Activated naive CD8-positive, alpha-beta T cell treated with anti-CD3 and anti-CD28 coated beads, Interleukin-2, amount 10 ng/mL, durations not matched to agents 7 days and 5 days (primary cell): ENCODE data around the gene TSHZ2. TPM values are rescaled to one million over a fixed set of nuclear protein-coding genes. Genes with fewer than 3 reads are reported as not detected.

Experiments
- ATAC-seq: fragments of 150-1000 bp; cut with Tn5 transposase; one replicate; pipeline ENCODE4 v1.10.0; 2021; ENCODE audit warnings: low read depth, moderate library complexity
- POLR2A ChIA-PET: fragments of 350-600 bp; sonication (Branson Sonifier 250); formaldehyde crosslinking; loops from one replicate; lab custom pipeline; 2021; ENCODE audit warnings: antibody characterized with exemption; lab: Charles Lee
- DNase-seq: peaks from one replicate; pipeline ENCODE4 v3.0.0; 2021
- H3K27ac Mint-ChIP-seq: one replicate; pipeline ENCODE4 v1.8.0; 2022; ENCODE audit warnings: mild to moderate bottlenecking, mixed read lengths
- H3K27me3 Mint-ChIP-seq: one replicate; pipeline ENCODE4 v1.8.0; 2022; ENCODE audit warnings: mild to moderate bottlenecking, moderate library complexity, mixed read lengths
- H3K36me3 Mint-ChIP-seq: one replicate; pipeline ENCODE4 v1.8.0; 2021; ENCODE audit warnings: mild to moderate bottlenecking, mixed read lengths
- H3K4me1 Mint-ChIP-seq: one replicate; pipeline ENCODE4 v1.8.0; 2021; ENCODE audit warnings: mixed read lengths
- H3K4me3 Mint-ChIP-seq: one replicate; pipeline ENCODE4 v1.8.0; 2022; ENCODE audit warnings: mild to moderate bottlenecking, moderate library complexity, mixed read lengths
- H3K9me3 Mint-ChIP-seq: one replicate; pipeline ENCODE4 v1.8.0; 2021; ENCODE audit warnings: mixed read lengths
- total RNA-seq, 2 experiments: library from RNA; stranded (reverse); gene quantifications; one replicate each; pipeline ENCODE4 v1.2.3, GENCODE V29; 2021

Gene TSHZ2
- total RNA-seq, 2 experiments from 2014 or later = 0.44 to 0.54 TPM

DNA sequence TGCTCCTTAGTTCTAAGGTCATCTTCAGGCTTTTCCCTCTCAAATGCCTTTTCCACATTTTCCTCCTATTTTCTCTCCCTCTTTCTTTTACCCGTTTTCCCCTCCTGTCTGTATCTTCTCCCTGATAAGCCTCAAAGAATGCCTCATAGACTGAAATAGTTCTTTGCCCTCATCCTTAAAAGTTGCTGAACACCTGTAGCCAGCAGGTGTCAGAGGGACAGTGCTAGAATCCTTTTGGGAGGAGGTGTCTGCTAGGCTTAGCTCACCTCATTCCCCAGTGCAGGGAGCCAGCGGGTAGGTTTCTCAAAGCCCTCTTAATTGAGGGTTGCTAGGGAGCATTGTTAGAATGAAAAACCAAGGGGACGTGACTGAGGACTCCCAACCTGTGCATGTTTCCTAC lies 204.0 kb downstream of the TSHZ2 start:
- Mint-ChIP-seq H3K27me3 (peaks cover 3% of the 10 kb centered on the region), H3K36me3 (no peaks in the 10 kb centered on the region), H3K9me3 (no peaks in the 10 kb centered on the region), H3K4me3 (no peak overlapping the region), H3K27ac (no peak overlapping the region), H3K4me1 (no peaks in the 10 kb centered on the region)
- ATAC-seq (no peak), DNase-seq (no peak)
- POLR2A ChIA-PET = no interaction called here

DNA sequence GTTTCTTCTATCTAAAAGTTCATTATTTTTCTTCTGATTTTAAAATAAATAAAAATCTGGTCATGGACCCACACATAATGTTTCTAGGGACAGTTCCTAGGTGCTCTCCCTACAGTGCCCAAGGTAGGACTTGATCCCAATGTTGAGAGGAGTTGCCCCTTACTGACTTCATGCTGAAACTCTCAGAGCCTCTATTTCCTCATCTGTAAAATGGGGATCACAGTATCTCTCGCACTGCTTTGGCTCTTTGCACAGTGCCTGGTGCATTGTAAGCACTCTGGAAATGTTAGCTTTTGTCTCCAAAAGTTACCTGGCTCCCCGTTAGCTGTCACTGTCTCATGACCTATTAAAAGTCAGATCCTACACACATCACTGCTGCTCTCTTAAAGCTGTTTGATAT lies 205.5 kb downstream of the TSHZ2 start:
- H3K36me3 Mint-ChIP-seq = no peaks in the 10 kb centered on the region
- ATAC-seq (no peak), DNase-seq (no peak)
- H3K27me3 Mint-ChIP-seq = peaks cover 3% of the 10 kb centered on the region
- POLR2A ChIA-PET = no interaction called here
- no peak overlapping the region for H3K4me3 Mint-ChIP-seq
- H3K9me3 Mint-ChIP-seq = no peaks in the 10 kb centered on the region
- no peaks in the 10 kb centered on the region for H3K4me1 Mint-ChIP-seq
- H3K27ac Mint-ChIP-seq = no peak overlapping the region

DNA sequence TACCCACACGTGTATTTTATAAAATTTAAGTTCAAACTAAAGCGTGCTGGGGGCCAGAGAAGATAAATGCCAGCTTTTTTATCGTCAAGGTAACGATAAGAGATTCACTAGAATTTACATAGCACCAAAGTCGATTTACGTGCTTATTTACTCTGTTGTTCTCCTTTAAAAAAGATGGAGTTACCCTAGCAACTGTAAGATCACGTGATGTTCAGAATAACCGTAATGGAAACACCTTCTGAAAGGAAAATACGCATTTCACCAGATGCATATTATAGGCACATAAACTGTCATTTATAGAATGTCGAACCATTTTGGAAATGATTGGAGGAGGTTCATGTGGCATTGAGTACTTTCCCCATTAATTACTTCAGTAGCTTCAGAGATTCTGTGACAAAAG lies 207.6 kb downstream of the TSHZ2 start:
- DNase-seq (no peak), ATAC-seq (no peak)
- no peaks in the 10 kb centered on the region for H3K9me3 Mint-ChIP-seq
- no peaks in the 10 kb centered on the region for H3K4me1 Mint-ChIP-seq
- H3K27me3 Mint-ChIP-seq = no peaks in the 10 kb centered on the region
- H3K4me3 Mint-ChIP-seq = no peak overlapping the region
- H3K27ac Mint-ChIP-seq = no peak overlapping the region
- no peaks in the 10 kb centered on the region for H3K36me3 Mint-ChIP-seq
- POLR2A ChIA-PET = no interaction called here

DNA sequence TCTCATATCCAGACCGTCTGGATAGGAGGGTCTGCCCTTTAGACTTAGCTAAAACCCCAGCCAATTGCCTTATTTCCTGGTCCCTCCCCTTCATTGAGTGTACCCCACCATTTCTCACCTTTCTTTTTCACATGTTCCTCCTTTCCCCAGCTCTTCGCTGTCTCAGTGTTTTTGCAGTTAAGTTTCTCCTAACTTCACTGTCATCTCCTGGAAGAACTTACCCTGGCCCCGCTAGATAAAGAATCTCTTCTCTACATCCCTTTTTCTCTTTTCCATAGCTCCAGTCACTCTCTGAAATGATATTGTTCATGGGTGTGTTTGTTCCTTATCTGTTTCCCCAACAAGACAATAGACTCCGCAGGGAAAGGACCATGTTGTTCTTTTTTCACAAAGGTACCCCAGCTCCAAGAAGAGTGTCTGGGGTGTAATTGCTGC lies 208.8 kb downstream of the TSHZ2 start:
- ATAC-seq (no peak), DNase-seq (no peak)
- H3K27me3 Mint-ChIP-seq = no peaks in the 10 kb centered on the region
- no peaks in the 10 kb centered on the region for H3K4me1 Mint-ChIP-seq
- no peak overlapping the region for H3K27ac Mint-ChIP-seq
- no peaks in the 10 kb centered on the region for H3K36me3 Mint-ChIP-seq
- POLR2A ChIA-PET = no interaction called here
- H3K9me3 Mint-ChIP-seq = no peaks in the 10 kb centered on the region
- H3K4me3 Mint-ChIP-seq = no peak overlapping the region

DNA sequence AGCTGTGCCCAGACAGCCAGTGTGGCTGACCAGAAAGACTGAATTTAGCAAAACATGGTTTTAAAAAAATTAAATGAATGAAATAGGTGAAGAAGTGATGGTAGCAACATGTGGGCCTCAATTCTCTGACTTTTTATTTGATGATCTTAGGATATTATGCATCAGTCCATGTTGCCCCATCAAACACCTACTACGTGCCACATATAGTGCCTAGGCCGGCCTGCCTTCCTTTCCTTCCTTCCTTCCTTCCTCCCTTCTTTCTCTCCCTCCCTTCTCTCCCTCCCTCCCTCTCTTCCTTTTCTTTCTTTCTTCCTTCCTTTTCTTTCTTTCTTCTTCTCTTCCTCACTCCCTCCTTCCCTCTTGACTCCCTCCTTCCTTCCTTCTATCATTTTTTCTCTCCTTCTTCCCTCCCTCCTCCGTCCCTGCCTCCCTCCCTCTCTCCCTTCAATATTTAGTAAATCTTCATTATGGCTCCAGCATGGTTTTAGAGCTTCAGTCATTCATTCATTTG lies 209.8 kb downstream of the TSHZ2 start:
- POLR2A ChIA-PET = no interaction called here
- peaks cover 2% of the 10 kb centered on the region for H3K27me3 Mint-ChIP-seq
- H3K4me3 Mint-ChIP-seq = no peak overlapping the region
- no peaks in the 10 kb centered on the region for H3K9me3 Mint-ChIP-seq
- DNase-seq = no peak
- no peaks in the 10 kb centered on the region for H3K4me1 Mint-ChIP-seq
- no peak for ATAC-seq
- no peak overlapping the region for H3K27ac Mint-ChIP-seq
- no peaks in the 10 kb centered on the region for H3K36me3 Mint-ChIP-seq

DNA sequence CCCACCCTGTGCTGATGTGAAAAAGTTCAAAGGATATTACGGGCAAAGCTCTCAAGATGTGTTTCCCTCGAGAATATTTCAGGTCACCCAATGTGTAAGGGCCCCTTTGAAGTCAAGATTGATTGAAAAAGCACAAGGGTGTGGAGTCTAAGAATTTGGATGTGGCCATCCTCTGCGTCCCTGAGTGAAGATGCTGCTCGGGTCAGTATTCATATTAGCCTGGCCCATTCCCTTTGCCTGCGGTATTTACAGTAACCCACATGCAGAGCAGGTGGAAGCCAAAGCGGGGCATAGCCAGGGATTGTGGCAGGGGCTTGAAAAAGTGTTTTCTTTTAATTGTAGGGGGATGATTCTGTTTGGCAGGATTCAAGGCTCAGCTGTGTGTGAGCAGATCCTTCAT lies 211.0 kb downstream of the TSHZ2 start:
- no peak for DNase-seq
- no peaks in the 10 kb centered on the region for H3K9me3 Mint-ChIP-seq
- ATAC-seq = no peak
- H3K27me3 Mint-ChIP-seq = peaks cover 2% of the 10 kb centered on the region
- no peaks in the 10 kb centered on the region for H3K36me3 Mint-ChIP-seq
- H3K4me3 Mint-ChIP-seq = no peak overlapping the region
- peaks cover 5% of the 10 kb centered on the region for H3K4me1 Mint-ChIP-seq
- POLR2A ChIA-PET = no interaction called here
- H3K27ac Mint-ChIP-seq = no peak overlapping the region

DNA sequence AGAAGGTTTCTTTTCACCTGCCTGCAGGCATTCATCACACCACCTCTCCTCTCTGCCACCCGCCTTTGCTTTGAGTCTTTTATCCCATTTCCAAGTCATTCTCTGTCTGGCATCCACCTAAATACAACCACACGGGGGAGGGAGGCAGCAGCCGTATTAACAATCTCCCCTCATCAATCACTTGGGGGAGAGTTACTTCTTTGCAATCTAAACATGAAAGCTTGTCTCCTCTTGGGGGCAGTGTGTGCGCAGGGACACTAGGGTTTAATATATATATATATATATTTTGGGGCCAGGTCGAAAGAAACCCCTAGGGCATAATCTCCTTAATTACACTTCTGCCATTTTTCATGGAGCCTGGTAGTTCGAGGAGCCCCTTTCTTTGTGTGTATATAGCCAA lies 214.5 kb downstream of the TSHZ2 start:
- Mint-ChIP-seq H3K4me1 (peaks cover 5% of the 10 kb centered on the region), H3K4me3 (no peak overlapping the region), H3K9me3 (no peaks in the 10 kb centered on the region), H3K36me3 (no peaks in the 10 kb centered on the region), H3K27me3 (peaks cover 2% of the 10 kb centered on the region), H3K27ac (no peak overlapping the region)
- no peak for ATAC-seq
- DNase-seq = no peak
- POLR2A ChIA-PET = no interaction called here

DNA sequence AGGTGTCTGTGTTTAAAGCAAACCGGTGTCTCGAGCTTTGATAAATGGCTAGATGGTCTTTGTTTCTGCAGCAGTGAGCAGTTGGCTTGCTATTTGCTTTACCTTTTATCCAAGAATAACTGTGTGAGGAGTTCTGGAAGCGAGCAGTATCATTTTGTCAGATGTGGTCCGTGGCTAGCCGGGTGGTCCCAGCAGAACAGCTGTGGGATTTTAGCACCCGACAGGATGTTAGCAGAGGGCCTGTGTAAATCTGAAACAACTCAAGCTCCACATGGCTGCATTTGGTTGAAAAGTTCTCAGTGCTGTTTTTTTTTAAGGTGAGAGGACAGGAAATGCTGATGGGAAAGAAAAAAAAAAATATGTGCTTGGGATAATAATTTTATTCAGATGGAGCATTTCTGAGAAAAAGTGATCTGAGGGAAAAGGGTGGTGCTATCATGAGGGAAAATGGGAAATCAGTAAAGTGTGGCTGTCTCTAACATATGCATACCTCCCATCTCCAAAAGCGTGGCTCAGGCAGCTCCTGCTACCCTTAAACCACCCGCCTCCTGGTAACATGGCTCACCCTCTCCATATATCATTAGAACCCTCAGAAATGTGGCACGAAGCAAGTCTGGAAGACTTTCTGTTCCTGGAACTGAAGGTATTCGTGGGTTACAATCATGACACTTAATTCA lies 215.4 kb downstream of the TSHZ2 start:
- POLR2A ChIA-PET = no interaction called here
- Mint-ChIP-seq H3K36me3 (no peaks in the 10 kb centered on the region), H3K27ac (no peak overlapping the region), H3K9me3 (no peaks in the 10 kb centered on the region), H3K4me3 (no peak overlapping the region), H3K27me3 (peaks cover 2% of the 10 kb centered on the region), H3K4me1 (peaks cover 5% of the 10 kb centered on the region)
- DNase-seq (no peak), ATAC-seq (no peak)

DNA sequence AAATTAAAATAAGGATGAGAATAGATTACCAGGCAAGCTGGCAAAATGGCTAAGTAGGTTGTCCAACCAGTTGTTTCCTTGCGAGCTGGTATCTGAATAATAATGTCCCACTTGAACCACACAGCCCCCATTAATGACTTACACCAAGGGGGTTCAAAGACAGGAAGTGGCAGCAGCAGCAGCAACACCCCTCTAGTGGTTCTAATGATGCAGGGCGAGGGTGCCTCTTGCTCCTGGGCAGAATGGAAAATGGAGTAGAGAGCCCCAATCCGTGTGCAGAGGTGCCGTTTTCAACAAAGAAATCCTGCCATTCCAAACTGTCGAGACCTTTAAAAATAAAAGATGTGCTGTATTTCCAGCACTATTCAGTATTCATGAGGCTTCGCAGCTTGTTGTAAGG lies 218.1 kb downstream of the TSHZ2 start:
- ATAC-seq (no peak), DNase-seq (no peak)
- POLR2A ChIA-PET = no interaction called here
- Mint-ChIP-seq H3K9me3 (no peaks in the 10 kb centered on the region), H3K4me1 (peaks cover 5% of the 10 kb centered on the region), H3K27ac (no peak overlapping the region), H3K4me3 (no peak overlapping the region), H3K27me3 (peaks cover 7% of the 10 kb centered on the region), H3K36me3 (no peaks in the 10 kb centered on the region)

DNA sequence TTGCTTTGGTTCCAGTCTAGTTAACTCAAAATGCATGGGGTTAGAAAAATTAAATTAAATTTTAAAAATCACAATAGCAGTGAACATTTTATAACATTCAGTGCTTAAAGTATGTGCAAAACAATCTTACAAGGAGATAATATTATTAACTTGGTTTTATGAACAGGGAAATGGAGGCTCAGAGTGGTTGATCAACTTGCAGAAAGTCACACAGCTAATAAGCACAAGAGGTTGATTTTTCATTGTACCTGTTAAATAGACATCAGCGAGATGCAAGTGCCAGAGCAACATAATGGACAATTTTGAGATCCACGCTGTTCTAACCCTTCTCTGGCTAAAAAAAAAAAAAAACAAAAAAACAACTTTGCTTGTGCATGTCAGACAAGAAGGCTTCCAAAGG lies 219.8 kb downstream of the TSHZ2 start:
- ATAC-seq (no peak), DNase-seq (no peak)
- no peak overlapping the region for H3K4me3 Mint-ChIP-seq
- POLR2A ChIA-PET = no interaction called here
- peaks cover 5% of the 10 kb centered on the region for H3K4me1 Mint-ChIP-seq
- no peak overlapping the region for H3K27ac Mint-ChIP-seq
- no peaks in the 10 kb centered on the region for H3K36me3 Mint-ChIP-seq
- H3K27me3 Mint-ChIP-seq = peaks cover 6% of the 10 kb centered on the region
- H3K9me3 Mint-ChIP-seq = no peaks in the 10 kb centered on the region

DNA sequence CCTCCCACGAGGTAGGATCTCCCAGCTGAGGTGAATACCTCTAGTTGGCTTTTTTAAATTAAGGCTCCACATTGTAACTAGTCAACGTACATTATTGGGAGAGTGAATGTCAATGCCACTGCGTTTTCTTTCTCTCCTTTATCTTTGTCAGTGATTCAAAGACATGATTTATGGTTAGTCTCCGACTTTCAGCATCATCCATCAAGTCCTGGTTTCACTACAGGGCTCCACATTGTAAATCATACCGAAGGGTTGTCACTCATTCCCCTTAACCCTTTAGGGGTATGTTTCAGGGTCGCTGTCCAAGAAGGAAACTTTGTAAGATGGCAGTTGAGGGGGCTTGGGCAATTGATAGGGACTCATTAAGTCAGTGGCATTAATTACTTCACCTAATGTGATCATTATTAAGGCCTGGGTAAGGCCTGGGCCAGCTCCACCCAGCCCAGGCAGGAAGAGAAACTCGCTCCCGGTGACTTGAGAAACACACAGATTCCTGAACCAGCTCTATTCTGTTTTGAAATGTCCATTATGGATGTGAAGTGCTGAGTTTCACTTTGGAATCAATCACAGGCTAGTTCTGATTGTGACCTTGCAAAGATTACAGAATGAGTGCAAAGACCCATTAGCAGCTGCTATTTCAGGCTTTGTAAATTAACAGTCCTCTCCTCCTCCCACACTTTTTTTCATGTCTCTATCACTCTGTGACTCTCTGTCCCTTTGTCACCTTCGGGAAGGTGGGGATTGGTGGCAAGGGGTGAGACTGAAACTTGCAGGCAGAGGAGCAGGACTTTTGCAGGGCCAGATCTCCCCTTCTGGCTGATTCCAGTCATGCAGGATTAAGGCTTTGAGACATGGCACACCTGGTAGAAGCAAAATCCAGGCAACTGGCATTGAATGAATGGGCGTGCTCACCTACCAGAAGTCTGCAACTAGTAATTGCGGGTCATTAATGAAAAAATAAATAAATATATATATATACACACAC lies 222.4 kb downstream of the TSHZ2 start:
- ATAC-seq = no peak
- no peak for DNase-seq
- Mint-ChIP-seq H3K4me1 (no peaks in the 10 kb centered on the region), H3K27me3 (peaks cover 6% of the 10 kb centered on the region), H3K27ac (no peak overlapping the region), H3K4me3 (no peak overlapping the region), H3K36me3 (no peaks in the 10 kb centered on the region), H3K9me3 (no peaks in the 10 kb centered on the region)
- POLR2A ChIA-PET = no interaction called here

DNA sequence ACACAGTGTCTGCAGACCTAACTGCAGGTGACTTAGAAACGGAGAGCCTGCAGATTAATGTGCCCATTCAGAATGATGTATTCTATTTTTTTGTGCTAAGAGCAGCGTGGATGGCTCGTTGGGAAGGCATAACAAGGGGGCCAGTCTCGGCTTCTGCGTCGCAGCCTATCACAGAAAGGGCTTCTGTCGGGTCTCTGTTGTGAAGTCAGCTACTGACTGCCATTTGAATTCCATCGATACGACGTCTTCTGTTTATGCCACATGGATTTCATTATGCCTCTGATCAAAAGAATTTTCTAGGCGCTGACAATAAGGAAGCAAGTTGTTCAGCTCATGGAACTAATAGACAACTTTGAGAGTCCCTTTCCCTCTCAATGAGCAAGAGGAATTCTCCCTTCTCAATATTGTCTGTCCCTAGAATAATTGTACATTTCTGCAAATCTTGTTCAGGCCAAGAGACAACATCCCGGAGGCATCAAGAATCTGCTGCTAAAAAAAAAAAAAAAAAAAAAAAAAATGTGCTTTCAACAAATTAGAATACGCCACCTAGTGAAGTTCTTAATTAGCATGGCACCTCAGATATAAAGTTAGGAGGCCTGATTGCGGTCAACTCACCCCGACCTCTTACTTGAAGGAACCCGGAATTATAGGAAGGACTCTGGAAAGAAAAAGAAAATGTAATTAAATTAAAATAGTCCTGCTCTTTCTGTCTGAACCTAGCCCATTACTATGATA lies 223.9 kb downstream of the TSHZ2 start:
- Mint-ChIP-seq H3K4me1 (no peaks in the 10 kb centered on the region), H3K9me3 (no peaks in the 10 kb centered on the region)
- POLR2A ChIA-PET = no interaction called here

DNA sequence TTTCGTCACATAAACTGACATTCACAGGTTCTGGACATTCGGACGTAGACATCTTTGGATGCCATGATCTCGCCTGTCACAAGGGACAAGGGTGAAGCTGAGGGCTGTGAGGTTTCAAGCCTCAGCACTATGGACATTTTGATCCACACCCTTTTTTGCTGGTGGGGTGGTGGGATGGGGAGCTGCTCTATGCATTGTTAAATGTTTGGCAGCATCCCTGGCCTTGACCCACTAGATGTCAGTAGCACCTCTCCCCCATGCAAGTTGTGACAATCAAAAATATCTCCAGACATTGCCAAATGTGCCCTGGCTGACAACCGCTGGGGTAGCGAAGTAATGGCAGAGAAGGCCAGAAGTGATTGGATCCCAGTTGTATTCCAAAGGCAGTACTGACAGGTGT lies 229.4 kb downstream of the TSHZ2 start:
- H3K27ac Mint-ChIP-seq = no peak overlapping the region
- H3K4me3 Mint-ChIP-seq = no peak overlapping the region
- POLR2A ChIA-PET = no interaction called here
- no peaks in the 10 kb centered on the region for H3K36me3 Mint-ChIP-seq
- H3K4me1 Mint-ChIP-seq = no peaks in the 10 kb centered on the region
- no peak for ATAC-seq
- H3K27me3 Mint-ChIP-seq = peaks cover 2% of the 10 kb centered on the region
- DNase-seq = no peak
- no peaks in the 10 kb centered on the region for H3K9me3 Mint-ChIP-seq

More for the DNA sequence above, 223.9 kb downstream of the TSHZ2 start:
- H3K4me3 Mint-ChIP-seq = no peak overlapping the region
- no peaks in the 10 kb centered on the region for H3K36me3 Mint-ChIP-seq
- H3K27me3 Mint-ChIP-seq = peaks cover 8% of the 10 kb centered on the region
- ATAC-seq (no peak), DNase-seq (no peak)
- H3K27ac Mint-ChIP-seq = no peak overlapping the region
